PC-9 (cell line): Measurements from ENCODE around the gene CYFIP1. TPM values are rescaled to one million over a fixed set of nuclear protein-coding genes. Genes with fewer than 3 reads are reported as not detected.

Source experiments
- BruUV-seq: library from RNA; stranded (reverse); fragments of 400-500 nt; replicated peaks from 2 replicates; lab custom pipeline; 2021; lab: Mats Ljungman, UMichigan
- CTCF ChIA-PET: fragments of 300-600 bp; sonication (Branson Sonifier 250); formaldehyde crosslinking; loops from one replicate; lab custom pipeline; 2022; ENCODE audit warnings: antibody characterized with exemption; lab: Charles Lee
- POLR2A ChIA-PET: fragments of 300-600 bp; sonication (Branson Sonifier 250); formaldehyde crosslinking; loops from one replicate; lab custom pipeline; 2022; ENCODE audit warnings: antibody characterized with exemption; ENCODE audit not compliant: unreplicated experiment; lab: Charles Lee
- DNase-seq, 2 experiments: peaks; one replicate each; pipeline versions ENCODE4 v3.0.0 to v3.0.0-alpha.2; 2015 to 2022; ENCODE audit warnings: mixed read lengths in 1 of 2
- H2AFZ ChIP-seq: fragments of 200-600 bp; sonication (generic); 2 replicates; pipeline ENCODE4 v1.8.1; 2017; ENCODE audit warnings: antibody characterized with exemption
- H3F3A ChIP-seq: fragments of 200-600 bp; sonication (generic); 2 replicates; pipeline ENCODE4 v1.8.1; 2017; ENCODE audit warnings: antibody characterized with exemption, mild to moderate bottlenecking, low read depth; ENCODE audit not compliant: insufficient read depth
- H3K27ac ChIP-seq: fragments of 200-600 bp; sonication (generic); 2 replicates; pipeline ENCODE4 v1.6.1; 2016; ENCODE audit warnings: mixed run types
- H3K27me3 ChIP-seq: fragments of 200-600 bp; sonication (generic); 2 replicates; pipeline ENCODE4 v1.6.1; 2016; ENCODE audit warnings: low read depth, mixed run types; ENCODE audit not compliant: insufficient read depth
- H3K36me3 ChIP-seq: fragments of 200-600 bp; sonication (generic); 2 replicates; pipeline ENCODE4 v1.6.1; 2016; ENCODE audit warnings: low read depth, mixed run types
- H3K4me1 ChIP-seq: fragments of 200-600 bp; sonication (generic); replicated peaks from 2 replicates; pipeline ENCODE4 v1.6.1; 2016; ENCODE audit warnings: mixed run types; ENCODE audit not compliant: insufficient read depth
- H3K4me2 ChIP-seq: fragments of 200-600 bp; sonication (generic); 2 replicates; pipeline ENCODE4 v1.6.1; 2017; ENCODE audit warnings: mixed run types
- H3K4me3 ChIP-seq: fragments of 200-600 bp; sonication (generic); 2 replicates; pipeline ENCODE4 v1.6.1; 2016; ENCODE audit warnings: mixed run types
- H3K79me2 ChIP-seq: fragments of 200-600 bp; sonication (generic); 2 replicates; pipeline ENCODE4 v1.6.1; 2017; ENCODE audit warnings: low read depth, mixed run types
- H3K9me2 ChIP-seq: fragments of 200-600 bp; sonication (generic); 2 replicates; pipeline ENCODE4 v1.8.1; 2017; ENCODE audit warnings: mild to moderate bottlenecking; ENCODE audit not compliant: insufficient read depth
- H3K9me3 ChIP-seq: fragments of 200-600 bp; sonication (generic); 2 replicates; pipeline ENCODE4 v1.8.1; 2016; ENCODE audit warnings: low read depth; ENCODE audit not compliant: insufficient read depth
- H4K20me1 ChIP-seq: fragments of 200-600 bp; sonication (generic); 2 replicates; pipeline ENCODE4 v1.8.1; 2017; ENCODE audit not compliant: insufficient read depth
- CTCF ChIP-seq: fragments of 200-600 bp; sonication (generic); conservative IDR thresholded peaks from 2 replicates; pipeline ENCODE4 v1.6.1; 2017; ENCODE audit warnings: mixed run types, antibody characterized with exemption, mild to moderate bottlenecking, moderate library complexity
- EZH2 ChIP-seq: fragments of 200-600 bp; sonication (generic); IDR thresholded peaks from 2 replicates; pipeline ENCODE4 v1.8.0; 2017; ENCODE audit warnings: antibody characterized with exemption, low read depth
- intact Hi-C: fragments of 100-400 bp; cut with micrococcal nuclease; formaldehyde crosslinking; loops from one replicate; pipeline ENCODE4 v1.10.0; 2022; ENCODE audit not compliant: unreplicated experiment
- total RNA-seq: library from RNA; stranded (reverse); gene quantifications from 2 replicates; pipeline ENCODE4 v1.2.3, GENCODE V29; 2021

CYFIP1 gene
- total RNA-seq, 1 experiment from 2014 or later, result 114 TPM

- TF ChIP-seq CTCF, result no peak
- no peak for TF ChIP-seq EZH2
- ChIA-PET CTCF (interaction anchor here (0.7 kb wide), 1 partner anchor 15 kb away, joined by 3 read pairs; no protein-coding TSS in a partner anchor), POLR2A (interaction anchor here (0.6 kb wide), 1 partner anchor 61 kb away, joined by 10 read pairs; the partner anchor contains the start of gene TUBGCP5)
- Histone ChIP-seq H3K4me1 (0 out of 2 replicates have a peak, but pooled peaks cover 4% of the 10 kb centered on the region), H3K4me2 (peak overlapping the region; percentile 73), H3K9me2 (no peaks in the 10 kb centered on the region), H3K36me3 (no peaks in the 10 kb centered on the region), H3K27me3 (no peaks in the 10 kb centered on the region), H4K20me1 (peaks cover 17% of the 10 kb centered on the region), H3K79me2 (peaks cover 53% of the 10 kb centered on the region), H3K27ac (no peak overlapping the region), H2AFZ (peak overlapping the region; percentile 83; the same call in 1 of the 2 replicates), H3F3A (no peaks in the 10 kb centered on the region), H3K4me3 (peak overlapping the region; percentile 77; the same call in 1 of the 2 replicates), H3K9me3 (no peaks in the 10 kb centered on the region)
- no TSS peak for BruUV-seq
- intact Hi-C loops, result loop anchor here (2.0 kb wide), 2 partner anchors 14 to 140 kb away; partner anchors contain the start of gene NIPA2
- no peak for DNase-seq
Measured at GRCh38 chr15:22978691-22979237, 1.4 kb downstream of the CYFIP1 start.

GRCh38 chr15:22974745-22975144, 5.4 kb downstream of the CYFIP1 start:
- TF ChIP-seq EZH2 (no peak), CTCF (no peak)
- CTCF ChIA-PET, result no interaction called here
- H3K4me2 ChIP-seq, result no peak overlapping the region

GRCh38 chr15:22973987-22974386, 6.2 kb downstream of the CYFIP1 start:
- Histone ChIP-seq H2AFZ (no peak overlapping the region), H3K79me2 (peaks cover 90% of the 10 kb centered on the region), H3K4me3 (no peak overlapping the region), H3K9me2 (no peaks in the 10 kb centered on the region), H3K36me3 (0 out of 2 replicates have a peak, but pooled peaks cover 3% of the 10 kb centered on the region), H3K27ac (no peak overlapping the region), H4K20me1 (peaks cover 29% of the 10 kb centered on the region), H3K27me3 (no peaks in the 10 kb centered on the region), H3K9me3 (peaks cover 4% of the 10 kb centered on the region; the same call in 1 of the 2 replicates), H3K4me1 (0 out of 2 replicates have a peak, but pooled peaks cover 4% of the 10 kb centered on the region), H3K4me2 (no peak overlapping the region), H3F3A (no peaks in the 10 kb centered on the region)
- POLR2A ChIA-PET, result no interaction called here
- DNase-seq, result no peak
- no TSS peak for BruUV-seq
- TF ChIP-seq EZH2 (no peak), CTCF (no peak)
- intact Hi-C loops, result no loop called here
- CTCF ChIA-PET, result interaction anchor here (0.5 kb wide), 1 partner anchor 44 kb away, joined by 3 read pairs; no protein-coding TSS in a partner anchor

More at GRCh38 chr15:22974745-22975144, 5.4 kb downstream of the CYFIP1 start:
- Histone ChIP-seq H3K36me3 (0 out of 2 replicates have a peak, but pooled peaks cover 3% of the 10 kb centered on the region), H3K27ac (no peak overlapping the region), H2AFZ (no peak overlapping the region), H3K4me1 (0 out of 2 replicates have a peak, but pooled peaks cover 4% of the 10 kb centered on the region), H3K79me2 (peaks cover 90% of the 10 kb centered on the region), H4K20me1 (peaks cover 29% of the 10 kb centered on the region), H3K9me2 (no peaks in the 10 kb centered on the region), H3K4me3 (no peak overlapping the region), H3K9me3 (peaks cover 2% of the 10 kb centered on the region; the same call in 1 of the 2 replicates), H3K27me3 (no peaks in the 10 kb centered on the region), H3F3A (no peaks in the 10 kb centered on the region)
- intact Hi-C loops, result no loop called here
- BruUV-seq, result no TSS peak
- DNase-seq, result no peak
- POLR2A ChIA-PET, result interaction anchor here (0.9 kb wide), 1 partner anchor 35 kb away, joined by 12 read pairs; no protein-coding TSS in a partner anchor
